ENCODE results near the gene REPS1. TPM values are rescaled to one million over a fixed set of nuclear protein-coding genes. Genes with fewer than 3 reads are reported as not detected.

Gene REPS1
- total RNA-seq, 1 experiment from 2014 or later: 74.4 TPM

DNA sequence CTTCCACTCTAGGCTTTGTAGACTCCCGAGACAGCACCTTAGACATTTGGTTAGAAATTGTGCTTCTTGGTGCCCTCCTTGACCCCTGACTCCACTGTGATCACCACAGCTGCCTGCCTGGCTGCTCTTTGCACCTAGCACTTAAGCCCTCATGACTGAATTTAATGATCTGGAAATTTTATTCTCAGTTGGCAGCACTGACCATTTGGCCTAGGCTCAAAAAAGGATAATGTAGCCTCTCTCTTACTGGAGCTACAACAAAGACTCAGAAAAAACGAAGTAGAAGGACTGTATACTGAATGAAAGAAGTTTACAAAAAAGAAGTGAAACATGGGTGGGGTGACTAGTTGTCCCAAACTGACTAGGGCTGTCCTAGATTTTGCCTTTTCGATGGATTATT lies 29.2 kb upstream of the REPS1 start:
- DNase-seq: no peak
- no peak overlapping the region for H2AFZ ChIP-seq (ENCODE audit: low read length)
- H3K27me3 Mint-ChIP-seq (ENCODE audit: low read depth): no peaks in the 10 kb centered on the region

More for the DNA sequence above, 29.2 kb upstream of the REPS1 start:
- H4K5ac ChIP-seq (ENCODE audit: insufficient read length, low read depth, low read length): no peak overlapping the region
- no peak overlapping the region for H3K4me3 Mint-ChIP-seq
- H3K27ac ChIP-seq (ENCODE audit: insufficient read length, low read depth, low read length): no peak overlapping the region
- H3K56ac ChIP-seq (ENCODE audit: insufficient read length, low read depth, low read length): no peak overlapping the region
- no peak overlapping the region for H2AK5ac ChIP-seq (ENCODE audit: insufficient read length, low read length)
- TF ChIP-seq CTCF (conservative IDR thresholded peaks at IDR 0.05): no peak
- no peak overlapping the region for H3K23ac ChIP-seq (ENCODE audit: insufficient read length, low read depth, low read length)
- H4K20me1 ChIP-seq (ENCODE audit: control insufficient read depth, insufficient read depth, insufficient read length): no peaks in the 10 kb centered on the region
- no peak overlapping the region for H4K91ac ChIP-seq (ENCODE audit: insufficient read length, low read depth, low read length)
- no peak overlapping the region for H3K9ac ChIP-seq (ENCODE audit: extremely low read depth, insufficient read length, low read length)
- no peaks in the 10 kb centered on the region for H3K27me3 ChIP-seq (ENCODE audit: insufficient read depth, low read length)
- no peak overlapping the region for H2BK120ac ChIP-seq (ENCODE audit: low read depth, low read length, poor library complexity, severe bottlenecking)
- no peak overlapping the region for H4K8ac ChIP-seq (replicated peaks; ENCODE audit: insufficient read length, low read depth, low read length)
- no peak overlapping the region for H3K18ac ChIP-seq (ENCODE audit: insufficient read length, low read depth, low read length)
- H3K9me3 ChIP-seq (ENCODE audit: control insufficient read depth, low read depth, low read length): no peaks in the 10 kb centered on the region
- no peaks in the 10 kb centered on the region for H3K79me1 ChIP-seq (ENCODE audit: insufficient read depth, low read depth, low read length, poor library complexity, severe bottlenecking)
- no peak overlapping the region for H2BK20ac ChIP-seq (ENCODE audit: low read depth, low read length, poor library complexity, severe bottlenecking)
- H3K14ac ChIP-seq (ENCODE audit: insufficient read depth, low read length): no peak overlapping the region
- 0 out of 2 replicates have a peak, but pooled peaks cover 2% of the 10 kb centered on the region for H3K79me2 ChIP-seq (ENCODE audit: insufficient read depth, low read length)
- WGBS (ENCODE audit: extremely low coverage, insufficient read length, low lambda C conversion rate): no CpG with 5 or more reads among the region's 3 CpGs
- no peak overlapping the region for H3T11ph ChIP-seq (ENCODE audit: low read length)
- H3K9me3 Mint-ChIP-seq: no peaks in the 10 kb centered on the region
- H3K27ac Mint-ChIP-seq: peak overlapping the region in 2 of 3 experiments; percentile 67 to 86; a peak in 2 of 7 replicates
- no peaks in the 10 kb centered on the region for H3K23me2 ChIP-seq (ENCODE audit: insufficient read length, low read depth, low read length, poor library complexity, severe bottlenecking)
- no peak overlapping the region for H2BK12ac ChIP-seq (ENCODE audit: insufficient read length, low read depth, low read length)
- H3K4ac ChIP-seq (ENCODE audit: low read depth, low read length): no peak overlapping the region
- peaks cover 24 to 35% of the 10 kb centered on the region in 2 experiments for H3K4me1 Mint-ChIP-seq
- H3K4me1 ChIP-seq (ENCODE audit: insufficient read depth, low read length): peaks cover 2% of the 10 kb centered on the region; the same call in 1 of the 2 replicates
- H2BK15ac ChIP-seq (ENCODE audit: low read depth, low read length): no peak overlapping the region
- H3K4me2 ChIP-seq (ENCODE audit: insufficient read depth, insufficient read length, low read length): no peak overlapping the region
- H2BK5ac ChIP-seq (ENCODE audit: insufficient read length, low read length): no peak overlapping the region
- no peaks in the 10 kb centered on the region for H3K36me3 Mint-ChIP-seq (ENCODE audit: insufficient read depth in 1 of 3, low read depth in 3 of 3)
